Ovary (tissue), 3 donors: Measurements from ENCODE around the gene KLHL1.

ENCODE experiments used
- CTCF ChIP-seq, 3 donors: fragments of 450-650 bp in 2 of 3; fragments of 200-600 bp in 1 of 3; IDR thresholded peaks; one replicate each; pipeline versions ENCODE4 v1.5.1 to v1.8.0; 2016 to 2022; ENCODE audit warnings: antibody characterized with exemption in 3 of 3, mild to moderate bottlenecking in 1 of 3
- EP300 ChIP-seq: sonication (generic); formaldehyde crosslinking; IDR thresholded peaks from one replicate; pipeline ENCODE4 v1.6.1; 2017; ENCODE audit warnings: antibody characterized with exemption
- POLR2A ChIP-seq: fragments of 450-650 bp; IDR thresholded peaks from one replicate; pipeline ENCODE4 v1.6.1; 2017; ENCODE audit warnings: antibody characterized with exemption, mild to moderate bottlenecking, moderate library complexity
- donor health status: DM: no; HTN: no; CAD: no.

GRCh38 chr13:69956349-69956748, 151.9 kb downstream of the KLHL1 start:
- no peak for TF ChIP-seq CTCF (IDR thresholded peaks at IDR 0.05)
- no peak for TF ChIP-seq EP300
- no peak for TF ChIP-seq POLR2A
